NAMALWA (cell line): ENCODE data around the gene MMRN1.

Source experiments
- DNase-seq: peaks from one replicate; pipeline ENCODE4 v3.0.0-alpha.2; 2015; ENCODE audit warnings: low spot score

MMRN1 gene

DNA sequence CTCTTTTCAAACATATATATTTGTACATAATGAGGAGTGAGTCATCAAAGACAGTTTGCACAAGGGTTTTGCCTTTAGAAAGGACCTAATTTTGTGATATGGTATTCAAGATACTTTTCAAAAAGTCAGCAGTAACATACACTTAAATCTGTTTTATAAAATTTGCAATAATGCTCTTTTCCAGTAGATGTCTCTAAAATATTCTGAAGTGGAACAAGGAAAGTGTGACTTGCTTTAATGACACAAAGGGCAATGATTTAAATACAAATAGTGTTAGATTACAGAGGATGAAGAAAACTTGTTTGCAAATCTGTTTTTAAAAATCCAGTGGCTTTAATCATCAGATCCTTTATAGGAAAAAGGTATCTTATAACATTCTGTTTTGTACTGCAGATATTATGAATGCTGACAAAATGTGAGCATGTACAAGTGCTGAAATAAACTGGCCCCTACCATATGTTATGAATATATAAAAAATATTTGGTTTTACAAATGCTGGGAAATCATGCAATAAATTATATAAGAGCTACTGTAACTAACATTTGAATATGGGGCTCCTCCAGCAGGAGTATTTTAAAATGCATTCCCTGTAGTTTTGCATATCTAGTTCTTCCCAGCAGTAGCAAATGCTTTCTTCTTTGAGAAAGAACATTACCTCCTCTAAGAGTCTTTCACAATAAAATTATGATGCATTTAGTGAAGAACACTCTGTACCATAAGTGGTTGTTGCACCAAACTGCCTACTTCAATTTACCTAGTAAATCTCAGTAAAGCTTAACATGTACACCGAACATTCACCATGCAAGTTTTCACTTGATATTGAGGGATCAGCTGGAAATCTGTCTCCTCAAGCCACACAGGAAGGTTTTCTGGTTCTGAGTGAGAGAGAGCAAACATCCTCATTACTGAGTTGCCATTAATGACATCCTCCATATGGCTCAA lies 20.2 kb downstream of the MMRN1 start:
- DNase-seq: peak; percentile 5

DNA sequence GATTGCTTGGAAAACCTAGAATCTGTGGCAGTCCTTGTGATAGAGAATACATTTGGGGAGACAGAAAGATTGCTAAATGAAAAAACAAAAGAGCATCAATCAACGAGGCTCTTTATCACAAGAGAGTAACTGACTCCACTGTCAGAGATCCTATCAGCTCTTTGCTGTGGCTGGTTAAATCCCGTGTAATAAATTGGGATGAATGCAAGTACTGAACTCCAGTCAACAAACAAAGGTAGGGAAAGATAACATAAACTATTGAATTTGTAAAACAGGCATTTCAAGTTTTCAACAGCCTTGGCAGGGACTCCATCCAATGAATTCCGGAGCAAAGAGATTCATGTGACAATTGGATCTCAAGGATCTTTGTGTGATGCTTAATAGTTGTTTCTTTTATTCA lies 21.3 kb downstream of the MMRN1 start:
- no peak for DNase-seq

DNA sequence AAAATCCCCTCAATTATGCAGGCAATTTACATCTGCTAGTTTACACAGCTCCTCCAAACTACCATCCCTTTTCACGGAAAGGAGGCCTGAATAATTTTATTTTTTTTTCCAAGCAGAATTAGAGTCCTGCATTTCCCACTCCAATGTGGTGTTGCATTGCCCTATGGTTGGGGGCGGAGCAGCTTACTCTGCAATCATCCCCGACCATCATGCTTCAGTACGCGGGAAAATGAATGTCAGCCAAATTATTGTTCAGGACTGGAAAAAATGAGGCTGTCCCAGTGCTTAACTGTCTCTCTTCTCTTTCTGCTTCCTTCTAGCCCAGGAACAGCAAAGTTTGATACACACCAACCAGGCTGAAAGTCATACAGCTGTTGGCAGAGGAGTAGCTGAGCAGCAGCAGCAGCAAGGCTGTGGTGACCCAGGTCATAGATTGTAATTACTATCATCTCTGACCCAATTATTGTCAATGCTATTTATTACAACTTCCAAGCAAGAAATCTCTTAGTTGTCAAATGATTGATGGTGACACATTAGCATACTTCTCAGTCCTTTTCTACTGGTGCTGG lies 28.3 kb downstream of the MMRN1 start:
- no peak for DNase-seq

DNA sequence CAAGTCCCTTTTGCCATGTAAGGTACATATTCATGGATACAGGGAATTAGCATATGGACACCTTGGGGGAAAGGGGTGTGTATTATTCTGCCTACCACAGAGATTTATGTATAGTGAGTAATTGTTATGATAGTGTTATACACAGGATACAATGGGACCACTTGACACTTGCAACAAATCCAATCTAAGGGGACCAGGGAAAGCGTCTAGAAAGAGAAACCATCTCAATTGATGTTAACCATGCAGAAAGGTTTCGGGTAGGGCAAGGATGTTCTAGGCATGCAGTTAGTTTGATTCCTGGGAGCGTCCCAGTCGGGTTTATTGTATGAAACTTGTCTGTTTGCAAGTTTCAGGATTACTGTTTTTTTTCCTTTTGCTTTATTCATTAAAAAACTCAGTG lies 34.2 kb downstream of the MMRN1 start:
- no peak for DNase-seq

DNA sequence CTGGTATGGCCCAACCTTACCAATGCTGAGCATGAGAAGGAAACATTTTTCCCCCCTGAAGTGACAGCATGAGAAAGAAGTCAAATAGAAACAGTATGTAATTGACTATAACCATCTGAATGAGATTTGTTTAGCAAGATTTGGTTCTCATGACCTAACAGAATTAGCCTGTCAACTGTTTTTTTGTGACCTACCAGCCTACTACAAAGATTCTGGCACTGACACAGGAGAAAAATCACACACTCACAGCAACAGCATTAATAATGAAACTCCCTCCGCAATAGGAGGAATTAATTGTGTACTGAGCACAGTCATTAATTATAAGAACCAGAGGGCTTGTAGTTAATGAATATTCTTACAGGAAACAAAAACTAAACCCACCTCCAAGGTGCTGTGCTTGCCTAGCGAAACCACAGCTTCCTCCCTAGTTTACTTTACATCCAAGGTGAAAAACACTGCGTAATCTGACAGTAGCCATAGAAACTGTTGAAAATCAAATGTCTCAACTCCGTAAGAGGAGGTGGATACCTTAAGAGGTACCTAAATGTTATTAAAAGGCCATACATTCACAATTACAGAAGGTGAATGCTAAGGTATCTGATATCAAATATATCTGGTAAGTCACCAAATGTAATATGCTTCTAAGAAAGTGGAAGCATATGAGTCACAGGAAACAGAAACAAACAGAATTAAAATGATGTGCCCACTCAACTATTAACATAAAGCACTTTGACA lies 34.9 kb downstream of the MMRN1 start:
- no peak for DNase-seq

DNA sequence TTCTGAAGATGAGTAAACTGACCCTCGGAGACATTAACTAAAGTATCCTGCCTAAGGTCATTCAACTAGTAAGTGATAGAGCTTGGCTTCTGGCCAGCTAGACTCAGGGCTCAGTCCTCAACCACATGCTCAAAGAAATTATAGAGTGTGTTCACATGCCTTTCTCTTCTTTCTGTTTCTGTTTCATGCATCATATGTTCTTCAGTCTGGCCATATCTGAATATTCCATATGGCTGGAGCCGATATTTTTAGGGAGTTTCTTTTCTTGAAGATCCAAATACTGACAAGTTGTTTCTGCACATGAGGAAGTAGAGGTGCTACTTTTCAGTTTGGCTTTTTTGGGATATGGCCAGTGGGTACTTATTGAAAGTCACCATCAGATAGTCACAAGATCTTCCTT lies 44.9 kb downstream of the MMRN1 start:
- no peak for DNase-seq

DNA sequence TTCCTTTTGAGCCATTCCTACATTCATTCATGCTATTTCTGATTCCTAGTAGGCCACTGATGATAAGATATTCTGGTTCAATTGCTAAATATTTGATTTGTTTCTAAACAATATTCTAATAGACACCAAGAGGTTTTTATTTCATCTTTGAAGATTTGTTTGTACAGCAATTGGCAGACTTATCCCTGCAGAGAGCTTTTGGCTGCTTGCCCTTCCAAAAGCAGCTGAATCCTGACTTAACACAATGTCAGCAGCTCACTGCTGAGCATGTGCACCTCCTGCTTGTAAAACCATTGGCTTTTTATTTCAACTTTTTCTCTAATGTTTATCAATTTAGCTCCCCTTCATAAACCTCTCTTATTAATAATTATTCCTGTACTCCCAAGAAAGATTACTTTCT lies 45.3 kb downstream of the MMRN1 start:
- no peak for DNase-seq

DNA sequence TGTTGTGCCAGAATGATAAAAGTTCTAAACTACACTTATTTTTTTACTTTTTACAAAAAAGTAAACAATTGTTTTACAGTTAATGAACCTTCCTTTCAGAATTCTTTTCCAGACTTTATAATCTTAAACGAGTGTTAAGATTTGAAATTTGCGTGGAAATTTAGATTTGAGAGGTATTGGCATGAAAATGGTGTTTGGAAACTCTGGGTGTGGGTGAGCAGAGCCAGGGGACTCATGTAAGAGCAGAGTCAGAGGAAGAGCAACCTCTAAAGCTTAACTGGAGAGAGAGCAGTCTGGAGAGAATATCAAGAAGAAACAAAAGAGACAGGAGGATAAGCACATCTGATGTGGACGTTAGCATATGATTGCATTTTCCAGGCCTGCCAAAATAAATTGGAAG lies 48.2 kb downstream of the MMRN1 start:
- no peak for DNase-seq

DNA sequence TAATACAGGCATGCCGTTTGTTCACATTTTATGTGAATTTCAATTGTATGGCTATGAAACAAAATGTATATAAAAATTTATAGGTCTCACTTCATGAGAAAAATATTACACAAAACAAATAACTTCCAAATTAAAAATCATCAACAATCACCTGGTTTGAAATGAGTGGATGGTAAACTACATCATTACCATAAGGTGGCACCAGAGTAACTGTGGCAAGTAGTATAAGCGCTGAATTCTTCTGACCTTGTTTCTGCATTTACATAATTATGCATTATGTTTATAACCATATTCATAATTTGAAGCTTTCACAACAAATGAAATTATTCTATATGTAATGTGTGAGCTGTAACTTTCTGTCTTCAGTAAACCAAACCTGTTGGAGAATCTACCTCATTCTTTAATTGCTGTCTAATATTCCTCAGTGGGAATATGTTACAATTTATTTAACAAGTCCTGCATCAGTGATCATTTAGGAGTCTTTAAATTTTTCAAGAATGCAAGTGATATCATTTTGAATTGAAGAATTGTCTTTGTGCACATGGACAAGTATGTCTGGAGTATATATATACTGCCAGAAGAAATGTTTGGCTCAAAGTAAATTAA lies 55.2 kb downstream of the MMRN1 start:
- DNase-seq: peak; percentile 23

DNA sequence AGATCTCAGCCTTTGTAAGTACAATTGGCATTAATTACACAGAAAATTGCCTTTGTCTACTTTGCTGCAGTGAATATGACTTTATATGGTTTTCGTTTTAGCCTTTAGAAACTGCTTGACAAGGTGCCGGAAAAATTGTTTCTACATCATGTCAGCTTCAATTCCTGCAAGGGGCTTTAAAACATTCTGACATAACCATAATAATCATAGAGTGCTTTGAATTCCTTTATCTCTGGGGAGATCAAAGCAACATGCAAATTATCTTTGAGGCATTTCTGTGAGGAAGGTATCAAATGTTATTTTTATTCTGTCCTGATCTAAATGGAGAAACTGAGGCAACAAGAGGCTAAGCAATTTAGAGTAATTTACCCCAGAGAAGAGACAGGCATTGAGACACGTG lies 57.8 kb downstream of the MMRN1 start:
- no peak for DNase-seq

DNA sequence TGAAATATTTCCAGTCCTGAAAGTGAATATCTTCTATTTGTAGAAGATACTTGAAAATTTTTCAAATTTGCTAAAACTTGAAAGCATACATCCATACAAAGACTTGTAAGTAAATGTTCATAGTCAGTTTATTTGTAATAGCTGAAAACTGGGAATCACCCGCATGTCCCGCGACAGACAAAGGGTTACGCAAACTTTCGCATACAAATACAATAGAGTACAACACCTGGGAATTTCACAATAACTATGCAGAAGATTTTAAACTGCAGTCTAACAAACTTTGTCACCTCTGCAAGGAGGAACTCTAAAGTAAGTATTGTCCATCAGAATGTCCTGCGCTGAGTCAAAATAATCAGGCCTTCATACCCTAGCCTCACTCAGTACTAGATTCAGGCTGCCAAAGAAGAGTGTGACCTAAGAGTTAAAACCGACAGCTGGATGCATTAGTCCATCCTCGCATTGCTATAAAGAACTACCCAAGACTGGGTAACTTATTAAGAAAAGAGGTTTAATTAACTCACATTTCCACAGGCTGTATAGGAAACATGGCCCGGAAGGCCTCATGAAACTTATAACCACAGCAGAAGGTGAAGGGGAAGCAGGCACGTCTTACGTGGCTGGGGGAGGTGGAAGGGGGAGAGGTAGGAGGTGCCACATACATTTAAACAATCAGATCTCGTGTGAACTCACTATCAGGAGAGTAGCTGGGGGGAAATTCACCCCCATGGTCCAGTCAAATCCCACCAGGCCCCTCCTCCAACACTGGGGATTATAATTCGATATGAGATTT lies 60.4 kb downstream of the MMRN1 start:
- DNase-seq: no peak

DNA sequence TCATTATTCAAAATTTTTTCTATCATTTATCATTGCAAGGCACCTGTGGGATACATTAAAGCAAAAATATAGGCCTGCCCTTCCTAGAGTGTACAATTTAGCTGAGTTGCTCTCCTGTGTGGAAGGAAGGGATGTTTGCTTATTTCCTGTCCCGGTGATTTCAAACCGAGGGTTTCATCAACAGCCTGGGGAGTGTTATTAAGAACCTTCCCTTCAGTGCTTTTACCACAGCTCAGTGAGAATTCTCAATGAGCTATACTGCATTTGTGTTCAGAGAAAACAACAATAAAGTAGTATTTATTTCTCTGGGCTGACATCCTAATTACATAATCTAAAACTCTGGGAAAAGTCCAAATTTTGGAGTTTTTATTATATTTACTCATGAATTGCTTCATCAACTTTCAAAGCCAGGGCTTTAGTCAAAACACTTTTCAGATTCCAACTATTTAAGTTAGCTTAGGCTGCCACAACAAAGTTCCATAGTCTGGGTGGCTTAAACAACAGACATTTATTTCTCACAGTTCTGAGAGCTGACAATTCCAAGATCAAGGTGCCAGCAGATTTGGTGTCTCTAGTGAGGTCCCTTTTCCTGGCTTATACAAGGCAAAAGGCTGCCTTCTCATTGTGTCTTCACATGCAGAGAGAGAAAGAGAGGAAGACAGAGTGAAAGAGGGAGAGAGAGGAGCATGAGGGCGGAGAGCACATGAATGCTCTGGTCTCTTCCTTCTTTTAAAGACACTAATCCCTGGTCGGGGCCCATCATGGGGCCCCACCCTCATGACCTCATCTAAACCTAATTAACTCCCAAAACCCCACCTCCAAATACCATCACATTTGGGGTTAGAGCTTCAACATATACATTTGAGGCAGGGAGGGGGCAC lies 62.6 kb downstream of the MMRN1 start:
- no peak for DNase-seq

DNA sequence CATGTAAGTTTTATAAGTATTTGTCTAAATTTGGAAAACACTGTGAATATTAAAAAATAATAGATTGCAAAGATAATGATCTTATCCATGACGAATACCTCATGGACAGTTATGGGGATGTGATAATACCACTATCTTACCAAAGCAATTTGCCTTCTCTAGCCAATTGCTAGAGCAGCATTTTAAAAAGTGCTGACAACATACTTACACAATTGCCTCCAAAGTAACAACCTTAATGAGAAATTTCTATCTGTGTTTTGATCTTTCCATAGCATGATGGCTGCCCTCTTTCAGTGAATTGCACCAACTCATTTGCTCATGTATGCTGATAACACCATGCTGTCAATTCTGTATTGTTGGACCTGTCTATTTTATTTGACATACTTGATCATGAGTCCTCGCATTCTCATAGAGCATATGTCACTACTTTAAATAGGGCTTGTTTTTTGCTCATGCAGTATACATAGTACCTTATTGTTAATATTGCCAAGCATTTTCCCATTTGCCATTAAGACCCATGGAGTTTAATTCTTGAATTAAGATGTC lies 87.2 kb downstream of the MMRN1 start:
- DNase-seq: no peak

DNA sequence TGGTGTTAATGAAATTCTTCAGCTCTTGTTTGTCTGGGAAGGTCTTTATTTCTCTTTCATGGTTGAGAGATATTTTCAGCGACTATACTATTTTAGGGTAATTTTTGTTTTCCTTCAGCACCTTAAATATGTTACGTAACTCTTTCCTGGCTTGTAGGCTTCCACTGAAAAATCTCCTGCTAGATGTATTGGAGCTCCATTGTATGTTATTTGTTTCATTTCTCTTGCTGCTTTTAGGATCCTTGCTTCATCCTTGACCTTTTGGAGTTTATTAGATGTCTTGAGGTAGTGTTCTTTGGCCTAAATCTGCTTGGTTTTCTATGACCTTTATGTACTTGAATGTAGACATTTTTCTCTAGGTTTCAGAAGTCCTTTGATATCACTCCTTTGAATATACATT lies 93.6 kb downstream of the MMRN1 start:
- DNase-seq: no peak

DNA sequence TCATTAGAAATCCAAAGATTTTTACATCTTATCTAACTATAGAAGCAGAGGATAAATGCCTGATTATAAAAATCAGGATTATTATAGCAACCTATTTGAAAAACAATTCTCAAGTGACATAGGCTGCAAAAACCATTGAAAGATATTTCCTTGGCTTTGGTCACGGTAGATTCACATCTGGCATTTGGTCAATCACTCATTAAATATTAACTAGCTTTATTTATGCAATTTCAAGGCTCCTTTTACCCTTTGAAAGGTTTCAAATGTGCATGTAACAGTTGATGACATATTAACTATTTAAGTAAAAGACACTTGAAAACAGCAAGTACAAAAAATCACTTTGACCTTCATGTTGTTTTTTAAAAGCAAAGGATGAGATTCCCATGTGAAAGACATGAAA lies 98.1 kb downstream of the MMRN1 start:
- no peak for DNase-seq

DNA sequence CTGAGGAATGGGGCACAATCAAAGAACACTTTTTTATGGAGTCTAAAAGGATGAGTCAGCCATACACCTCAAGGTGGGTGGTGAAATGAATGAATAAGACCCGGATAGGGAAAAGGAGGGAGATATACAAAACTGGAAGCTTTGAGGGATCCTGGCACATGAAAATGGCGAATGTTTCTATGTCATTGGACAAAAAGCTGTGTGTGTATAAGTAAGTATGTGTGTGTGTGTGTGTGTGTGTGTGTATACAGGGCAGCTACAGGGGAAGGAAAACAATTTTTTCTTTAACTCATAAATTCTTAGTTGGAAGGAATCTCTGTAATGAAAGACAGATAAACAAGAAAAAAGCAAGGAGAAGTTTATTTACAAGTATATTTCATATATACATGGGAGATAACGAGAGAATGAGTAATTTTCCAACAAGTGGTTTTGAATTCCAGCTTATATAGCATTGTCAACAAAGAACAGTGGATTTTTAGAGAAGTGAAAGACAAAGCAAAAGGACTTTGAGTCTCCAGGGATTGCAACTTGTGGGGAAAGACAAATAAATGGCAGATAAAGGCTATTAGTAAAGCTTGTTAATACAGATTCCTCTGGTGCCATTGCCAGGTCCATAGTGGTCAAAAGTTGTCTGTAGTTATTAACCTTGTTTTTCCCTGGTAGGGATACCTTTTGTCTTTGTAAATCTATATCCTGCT lies 99.7 kb downstream of the MMRN1 start:
- no peak for DNase-seq

DNA sequence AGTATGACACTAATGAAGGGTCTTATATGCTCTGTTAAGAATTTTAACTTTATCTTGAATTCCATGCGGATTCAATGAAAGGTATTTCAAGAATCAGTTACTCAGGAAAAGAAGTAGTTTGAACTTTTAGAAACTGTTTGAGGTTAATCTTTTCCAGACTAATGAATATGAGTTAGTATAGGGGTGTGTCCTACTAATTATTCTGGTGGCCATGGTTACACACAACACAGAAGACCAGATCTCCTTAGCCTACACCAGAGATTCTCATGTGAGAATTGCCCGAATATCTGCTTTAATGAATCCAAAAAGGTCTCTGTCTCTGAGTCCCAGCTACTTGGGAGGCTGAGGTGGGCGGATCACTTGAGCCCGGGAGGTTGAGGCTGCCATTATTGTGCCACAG lies 100.4 kb downstream of the MMRN1 start:
- DNase-seq: no peak

DNA sequence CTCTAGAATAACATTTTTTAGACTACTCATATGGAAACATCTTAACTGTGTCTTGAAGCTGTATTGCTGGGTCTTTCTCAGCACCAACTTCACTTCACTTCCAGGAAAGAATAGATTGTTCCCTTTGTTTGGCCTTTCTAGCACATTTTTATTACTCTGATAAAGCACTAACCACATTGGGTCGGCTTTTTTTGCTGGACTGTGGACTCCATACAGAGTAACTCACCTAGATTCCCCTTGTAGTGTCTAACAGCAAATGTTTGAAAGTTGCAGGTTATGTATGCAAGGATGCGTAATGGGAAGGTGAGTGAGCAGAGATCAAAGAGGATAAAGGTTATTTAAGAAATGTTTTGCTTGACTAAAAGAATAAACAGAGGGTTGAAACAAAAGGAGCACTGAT lies 101.2 kb downstream of the MMRN1 start:
- DNase-seq: no peak

DNA sequence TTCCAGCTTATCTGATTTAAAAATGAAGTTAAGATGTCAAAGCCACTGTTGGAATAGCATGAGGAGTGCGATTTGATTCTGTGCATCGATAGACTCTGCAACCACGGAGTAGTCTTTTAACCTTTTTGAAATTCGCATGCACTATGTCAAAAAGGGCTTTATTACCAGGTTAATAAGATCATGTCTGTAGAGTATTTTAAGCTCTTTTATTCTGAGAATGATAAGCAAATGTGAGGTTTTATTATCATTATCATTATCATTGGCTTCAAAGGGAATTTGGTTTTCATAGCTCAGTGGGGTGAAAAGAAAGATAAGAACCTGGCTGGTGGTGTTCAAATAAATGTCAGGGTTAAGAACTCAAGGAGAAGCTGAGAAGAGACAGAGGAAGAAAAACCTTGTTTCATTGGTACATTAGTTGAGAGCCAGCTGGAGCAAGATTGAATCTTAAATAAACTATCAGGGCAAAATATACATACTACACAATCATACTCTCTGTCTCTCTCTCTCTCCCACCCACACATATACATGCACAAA lies 102.6 kb downstream of the MMRN1 start:
- no peak for DNase-seq
